NCI-H2171 treated with DMSO at 0.1 percent for 48 hours (cell line): ENCODE measurements around the gene LDHD.

ENCODE experiments used
- DNase-seq: peaks from one replicate; lab custom pipeline; 2025; lab: John Stamatoyannopoulos, UW

The LDHD gene

DNA sequence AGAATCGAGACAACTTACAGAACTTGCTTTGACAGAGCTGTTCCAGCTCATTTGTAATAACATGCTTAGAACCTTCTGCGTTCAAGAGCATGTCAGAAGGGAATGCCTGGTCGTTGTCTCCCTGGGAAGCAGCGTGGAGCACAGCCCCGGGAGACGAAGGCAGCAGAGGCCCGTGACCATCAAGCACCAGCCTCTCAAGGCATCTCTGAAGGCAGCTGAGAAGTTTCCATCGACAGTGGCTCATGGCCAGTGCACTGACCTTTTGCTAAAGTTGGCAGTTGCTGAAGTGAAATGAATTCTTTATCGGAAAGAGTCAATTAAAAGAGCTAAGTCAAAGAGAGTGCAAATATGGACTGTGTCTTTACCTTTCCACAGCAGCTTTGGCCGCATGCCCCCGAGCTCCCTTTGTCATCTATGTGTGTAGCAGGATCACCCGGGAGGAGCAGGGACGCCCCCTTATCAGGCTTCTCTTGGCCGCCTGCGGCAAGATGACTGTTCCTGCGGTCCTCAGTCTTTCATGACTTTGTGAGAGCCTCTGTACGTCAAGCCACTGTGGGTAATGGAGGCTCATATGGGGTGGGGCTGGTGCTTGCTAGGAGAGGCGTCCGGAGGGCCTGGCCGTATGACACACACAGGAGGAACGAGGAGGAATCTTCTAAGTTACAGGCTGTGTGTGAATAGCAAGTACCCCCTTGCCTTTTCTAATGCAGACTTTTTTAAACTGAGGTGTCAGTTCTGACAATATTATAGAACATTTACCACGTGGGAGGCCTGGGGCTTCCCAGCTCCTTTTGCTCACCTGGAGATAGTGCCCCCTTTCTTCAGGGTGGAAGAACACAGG, 54.2 kb downstream of the LDHD start:
- no peak for DNase-seq
